HEK293 (cell line): ENCODE data around the gene TLR8.

Source experiments
- CTCF ChIA-PET: fragments of 350-600 bp; formaldehyde crosslinking; extraction: SDS; loops from one replicate; lab custom pipeline; 2021; ENCODE audit warnings: antibody characterized with exemption; lab: Yijun Ruan, JAX
- POLR2A ChIA-PET: fragments of 300-600 bp; formaldehyde crosslinking; extraction: SDS; loops from one replicate; lab custom pipeline; 2020; ENCODE audit warnings: antibody characterized with exemption, inconsistent platforms; lab: Yijun Ruan, JAX
- H3K27ac ChIP-seq: fragments of 200-500 bp; sonication (Bioruptor generic); 2 replicates; pipeline ENCODE4 v1.5.1; 2014; ENCODE audit warnings: low read depth, low read length, control low read depth, inconsistent platforms; ENCODE audit errors: extremely low read depth
- H3K36me3 ChIP-seq, 2 experiments: fragments of 200-500 bp in 1 of 2; sonication (Bioruptor generic) in 1 of 2; 1 replicate in 1 of 2; 2 replicates in 1 of 2; pipeline ENCODE4 v1.5.1; 2014 to 2017; ENCODE audit warnings: inconsistent platforms in 2 of 2, low read length in 2 of 2; ENCODE audit not compliant: control insufficient read depth in 2 of 2, insufficient read depth in 1 of 2
- H3K4me1 ChIP-seq: fragments of 200-500 bp; sonication (Bioruptor generic); 2 replicates; pipeline ENCODE4 v1.5.1; 2014; ENCODE audit warnings: mild to moderate bottlenecking, low read length, inconsistent platforms; ENCODE audit not compliant: control insufficient read depth, insufficient read depth
- H3K4me3 ChIP-seq: 2 replicates; pipeline ENCODE4 v1.5.1; 2011; ENCODE audit warnings: low read depth, mild to moderate bottlenecking, control low read depth, low read length, moderate library complexity
- H3K9me3 ChIP-seq: fragments of 200-500 bp; sonication (Bioruptor generic); 2 replicates; pipeline ENCODE4 v1.5.1; 2014; ENCODE audit warnings: low read depth, low read length, inconsistent platforms; ENCODE audit not compliant: control insufficient read depth, insufficient read depth
- GLIS1 ChIP-seq: fragments of 450-650 bp; formaldehyde crosslinking; IDR thresholded peaks from 2 replicates; pipeline ENCODE4 v1.5.1; 2016; ENCODE audit warnings: missing biosample characterization, missing genetic modification characterization
- KLF10 ChIP-seq: fragments of 450-650 bp; IDR thresholded peaks from 2 replicates; pipeline ENCODE4 v1.5.1; 2018; ENCODE audit warnings: missing biosample characterization, mild to moderate bottlenecking, missing genetic modification characterization
- KLF7 ChIP-seq: fragments of 450-650 bp; formaldehyde crosslinking; IDR thresholded peaks from 2 replicates; pipeline ENCODE4 v1.5.1; 2016; ENCODE audit warnings: missing biosample characterization, missing genetic modification characterization, borderline replicate concordance
- OVOL3 ChIP-seq: fragments of 450-650 bp; formaldehyde crosslinking; IDR thresholded peaks from 2 replicates; pipeline ENCODE4 v1.5.1; 2016; ENCODE audit warnings: missing biosample characterization, missing genetic modification characterization
- REPIN1 ChIP-seq: fragments of 450-650 bp; formaldehyde crosslinking; IDR thresholded peaks from 2 replicates; pipeline ENCODE4 v1.5.1; 2017; ENCODE audit warnings: missing biosample characterization, missing genetic modification characterization, low read depth
- SCRT1 ChIP-seq: fragments of 450-650 bp; formaldehyde crosslinking; IDR thresholded peaks from 2 replicates; pipeline ENCODE4 v1.5.1; 2016; ENCODE audit warnings: missing biosample characterization, missing genetic modification characterization, borderline replicate concordance
- WT1 ChIP-seq: fragments of 450-650 bp; formaldehyde crosslinking; IDR thresholded peaks from 2 replicates; pipeline ENCODE4 v1.5.1; 2016; ENCODE audit warnings: missing biosample characterization, missing genetic modification characterization
- ZBTB7A ChIP-seq: fragments of 450-650 bp; formaldehyde crosslinking; IDR thresholded peaks from 2 replicates; pipeline ENCODE4 v1.5.1; 2016; ENCODE audit warnings: low read depth, missing biosample characterization, missing genetic modification characterization
- ZBTB8A ChIP-seq: fragments of 450-650 bp; formaldehyde crosslinking; IDR thresholded peaks from 2 replicates; pipeline ENCODE4 v1.5.1; 2016; ENCODE audit warnings: missing biosample characterization, missing genetic modification characterization
- ZNF112 ChIP-seq: fragments of 450-650 bp; formaldehyde crosslinking; IDR thresholded peaks from 2 replicates; pipeline ENCODE4 v1.5.0; 2017; ENCODE audit warnings: missing biosample characterization, missing genetic modification characterization
- ZNF202 ChIP-seq: fragments of 450-650 bp; formaldehyde crosslinking; IDR thresholded peaks from 2 replicates; pipeline ENCODE4 v1.5.1; 2016; ENCODE audit warnings: missing biosample characterization, missing genetic modification characterization, borderline replicate concordance
- ZNF324 ChIP-seq: fragments of 450-650 bp; formaldehyde crosslinking; IDR thresholded peaks from 2 replicates; pipeline ENCODE4 v1.5.1; 2016; ENCODE audit warnings: missing biosample characterization, missing genetic modification characterization
- ZNF391 ChIP-seq: fragments of 450-650 bp; formaldehyde crosslinking; IDR thresholded peaks from 2 replicates; pipeline ENCODE4 v1.5.1; 2016; ENCODE audit warnings: low read depth, missing biosample characterization, missing genetic modification characterization, borderline replicate concordance
- ZNF416 ChIP-seq: fragments of 450-650 bp; formaldehyde crosslinking; IDR thresholded peaks from 2 replicates; pipeline ENCODE4 v1.5.1; 2016; ENCODE audit warnings: missing biosample characterization, missing genetic modification characterization
- ZNF510 ChIP-seq: fragments of 450-650 bp; formaldehyde crosslinking; IDR thresholded peaks from 2 replicates; pipeline ENCODE4 v1.5.1; 2018; ENCODE audit warnings: mild to moderate bottlenecking, missing genetic modification characterization, missing biosample characterization; ENCODE audit not compliant: insufficient replicate concordance
- ZNF514 ChIP-seq: fragments of 450-650 bp; formaldehyde crosslinking; IDR thresholded peaks from 2 replicates; pipeline ENCODE4 v1.5.1; 2016; ENCODE audit warnings: missing biosample characterization, missing genetic modification characterization
- ZNF548 ChIP-seq: fragments of 450-650 bp; formaldehyde crosslinking; IDR thresholded peaks from 2 replicates; pipeline ENCODE4 v1.5.1; 2016; ENCODE audit warnings: missing biosample characterization, missing genetic modification characterization
- ZNF555 ChIP-seq: fragments of 450-650 bp; formaldehyde crosslinking; conservative IDR thresholded peaks from 2 replicates; pipeline ENCODE4 v1.5.1; 2017; ENCODE audit warnings: missing biosample characterization, mild to moderate bottlenecking, missing genetic modification characterization, inconsistent platforms
- ZNF596 ChIP-seq: fragments of 450-650 bp; IDR thresholded peaks from 2 replicates; pipeline ENCODE4 v1.5.0; 2018; ENCODE audit warnings: missing biosample characterization, mild to moderate bottlenecking, missing genetic modification characterization, moderate library complexity
- ZNF654 ChIP-seq: fragments of 450-650 bp; formaldehyde crosslinking; IDR thresholded peaks from 2 replicates; pipeline ENCODE4 v1.5.1; 2016; ENCODE audit warnings: low read depth, missing biosample characterization, missing genetic modification characterization
- ZNF768 ChIP-seq: fragments of 450-650 bp; formaldehyde crosslinking; IDR thresholded peaks from 2 replicates; pipeline ENCODE4 v1.5.1; 2018; ENCODE audit warnings: missing biosample characterization, mild to moderate bottlenecking, missing genetic modification characterization
- ZSCAN30 ChIP-seq: fragments of 450-650 bp; IDR thresholded peaks from 2 replicates; pipeline ENCODE4 v1.5.1; 2018; ENCODE audit warnings: missing biosample characterization, mild to moderate bottlenecking, missing genetic modification characterization, moderate library complexity
- TF ChIP-seq, protein P1 (sequence below): fragments of 450-650 bp; formaldehyde crosslinking; IDR thresholded peaks from 2 replicates; pipeline ENCODE4 v1.5.1; 2016; ENCODE audit warnings: missing biosample characterization, missing genetic modification characterization
- TF ChIP-seq, protein P2 (sequence below): fragments of 450-650 bp; formaldehyde crosslinking; IDR thresholded peaks from 2 replicates; pipeline ENCODE4 v1.5.1; 2016; ENCODE audit warnings: missing biosample characterization, missing genetic modification characterization
- TF ChIP-seq, protein P3 (sequence below): fragments of 450-650 bp; formaldehyde crosslinking; IDR thresholded peaks from 2 replicates; pipeline ENCODE4 v1.5.1; 2016; ENCODE audit warnings: missing biosample characterization, missing genetic modification characterization, borderline replicate concordance

The TLR8 gene

DNA sequence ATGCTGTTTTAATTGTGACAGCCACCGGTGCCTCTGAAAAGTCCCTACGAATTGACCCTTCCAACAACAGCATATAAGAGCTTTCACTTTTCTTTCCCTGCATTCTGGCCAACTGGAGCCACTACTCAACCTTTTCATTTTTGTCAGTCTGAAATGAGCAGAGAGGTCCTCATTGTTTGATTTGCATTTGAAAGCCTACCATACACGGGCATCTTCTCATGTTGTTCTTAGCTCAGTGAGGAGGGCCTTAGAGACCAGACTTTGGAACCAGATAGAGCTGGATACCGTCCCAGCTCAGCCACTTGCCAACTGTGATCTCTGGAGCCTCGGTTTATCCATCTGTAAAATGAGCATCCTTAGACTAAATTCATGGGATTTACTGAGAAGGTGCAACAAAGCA lies 51.6 kb downstream of the TLR8 start:
- Histone ChIP-seq H3K36me3 (no peaks in the 10 kb centered on the region), H3K4me3 (no peak overlapping the region), H3K9me3 (no peaks in the 10 kb centered on the region)
- CTCF ChIA-PET: interaction anchor here (0.6 to 7.2 kb wide), 6 partner anchors 11 to 530 kb away, joined by 3 to 41 read pairs (median 5); no protein-coding TSS in a partner anchor
- TF ChIP-seq KLF10 (tag by site-specific recombination) (no peak), ZNF416 (tag by site-specific recombination) (no peak), ZNF391 (tag by site-specific recombination) (no peak), ZSCAN30 (tag by site-specific recombination) (no peak), ZNF514 (no peak), ZNF202 (tag by site-specific recombination) (no peak), ZNF548 (no peak), GLIS1 (tag by site-specific recombination) (no peak), ZNF768 (no peak), OVOL3 (tag by site-specific recombination) (no peak), SCRT1 (tag by site-specific recombination) (no peak)
- TF ChIP-seq, protein P1, sequence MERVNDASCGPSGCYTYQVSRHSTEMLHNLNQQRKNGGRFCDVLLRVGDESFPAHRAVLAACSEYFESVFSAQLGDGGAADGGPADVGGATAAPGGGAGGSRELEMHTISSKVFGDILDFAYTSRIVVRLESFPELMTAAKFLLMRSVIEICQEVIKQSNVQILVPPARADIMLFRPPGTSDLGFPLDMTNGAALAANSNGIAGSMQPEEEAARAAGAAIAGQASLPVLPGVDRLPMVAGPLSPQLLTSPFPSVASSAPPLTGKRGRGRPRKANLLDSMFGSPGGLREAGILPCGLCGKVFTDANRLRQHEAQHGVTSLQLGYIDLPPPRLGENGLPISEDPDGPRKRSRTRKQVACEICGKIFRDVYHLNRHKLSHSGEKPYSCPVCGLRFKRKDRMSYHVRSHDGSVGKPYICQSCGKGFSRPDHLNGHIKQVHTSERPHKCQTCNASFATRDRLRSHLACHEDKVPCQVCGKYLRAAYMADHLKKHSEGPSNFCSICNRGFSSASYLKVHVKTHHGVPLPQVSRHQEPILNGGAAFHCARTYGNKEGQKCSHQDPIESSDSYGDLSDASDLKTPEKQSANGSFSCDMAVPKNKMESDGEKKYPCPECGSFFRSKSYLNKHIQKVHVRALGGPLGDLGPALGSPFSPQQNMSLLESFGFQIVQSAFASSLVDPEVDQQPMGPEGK (tag by site-specific recombination): no peak
- TF ChIP-seq, protein P2, sequence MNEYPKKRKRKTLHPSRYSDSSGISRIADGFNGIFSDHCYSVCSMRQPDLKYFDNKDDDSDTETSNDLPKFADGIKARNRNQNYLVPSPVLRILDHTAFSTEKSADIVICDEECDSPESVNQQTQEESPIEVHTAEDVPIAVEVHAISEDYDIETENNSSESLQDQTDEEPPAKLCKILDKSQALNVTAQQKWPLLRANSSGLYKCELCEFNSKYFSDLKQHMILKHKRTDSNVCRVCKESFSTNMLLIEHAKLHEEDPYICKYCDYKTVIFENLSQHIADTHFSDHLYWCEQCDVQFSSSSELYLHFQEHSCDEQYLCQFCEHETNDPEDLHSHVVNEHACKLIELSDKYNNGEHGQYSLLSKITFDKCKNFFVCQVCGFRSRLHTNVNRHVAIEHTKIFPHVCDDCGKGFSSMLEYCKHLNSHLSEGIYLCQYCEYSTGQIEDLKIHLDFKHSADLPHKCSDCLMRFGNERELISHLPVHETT (tag by site-specific recombination): no peak
- TF ChIP-seq, all 188 proteins: peak for 0
- POLR2A ChIA-PET: no interaction called here
- peaks cover 12% of the 10 kb centered on the region for H3K4me1 ChIP-seq
- H3K27ac ChIP-seq: no peak overlapping the region

DNA sequence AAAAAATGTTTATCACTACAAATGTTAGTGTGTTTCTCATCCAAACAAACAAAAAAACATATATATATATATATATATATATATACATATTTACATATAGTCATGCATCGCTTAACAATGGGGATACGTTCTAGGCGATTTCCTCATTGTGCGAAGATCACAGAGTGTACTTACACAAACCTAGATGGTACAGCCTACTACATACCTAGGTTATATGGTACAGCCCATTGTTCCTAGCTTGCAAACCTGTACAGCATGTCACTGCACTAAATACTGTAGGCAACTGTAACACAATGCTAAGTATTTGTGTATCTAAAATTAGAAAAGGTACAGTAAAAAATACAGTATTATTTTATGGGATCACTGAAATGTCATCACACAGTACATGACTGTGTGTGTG lies 52.0 kb downstream of the TLR8 start:
- no peak overlapping the region for H3K4me3 ChIP-seq
- peaks cover 12% of the 10 kb centered on the region for H3K4me1 ChIP-seq
- H3K36me3 ChIP-seq: no peaks in the 10 kb centered on the region
- H3K9me3 ChIP-seq: no peaks in the 10 kb centered on the region
- ChIA-PET CTCF (interaction anchor here (0.6 to 7.2 kb wide), 5 partner anchors 10 to 688 kb away, joined by 3 to 41 read pairs (median 3); no protein-coding TSS in a partner anchor), POLR2A (no interaction called here)
- no peak overlapping the region for H3K27ac ChIP-seq
- TF ChIP-seq KLF7 (tag by site-specific recombination): no peak
- TF ChIP-seq REPIN1 (tag by site-specific recombination): no peak
- TF ChIP-seq ZNF324: no peak
- no peak for TF ChIP-seq ZNF416 (tag by site-specific recombination)
- no peak for TF ChIP-seq ZBTB8A (tag by site-specific recombination)
- TF ChIP-seq, protein P3, sequence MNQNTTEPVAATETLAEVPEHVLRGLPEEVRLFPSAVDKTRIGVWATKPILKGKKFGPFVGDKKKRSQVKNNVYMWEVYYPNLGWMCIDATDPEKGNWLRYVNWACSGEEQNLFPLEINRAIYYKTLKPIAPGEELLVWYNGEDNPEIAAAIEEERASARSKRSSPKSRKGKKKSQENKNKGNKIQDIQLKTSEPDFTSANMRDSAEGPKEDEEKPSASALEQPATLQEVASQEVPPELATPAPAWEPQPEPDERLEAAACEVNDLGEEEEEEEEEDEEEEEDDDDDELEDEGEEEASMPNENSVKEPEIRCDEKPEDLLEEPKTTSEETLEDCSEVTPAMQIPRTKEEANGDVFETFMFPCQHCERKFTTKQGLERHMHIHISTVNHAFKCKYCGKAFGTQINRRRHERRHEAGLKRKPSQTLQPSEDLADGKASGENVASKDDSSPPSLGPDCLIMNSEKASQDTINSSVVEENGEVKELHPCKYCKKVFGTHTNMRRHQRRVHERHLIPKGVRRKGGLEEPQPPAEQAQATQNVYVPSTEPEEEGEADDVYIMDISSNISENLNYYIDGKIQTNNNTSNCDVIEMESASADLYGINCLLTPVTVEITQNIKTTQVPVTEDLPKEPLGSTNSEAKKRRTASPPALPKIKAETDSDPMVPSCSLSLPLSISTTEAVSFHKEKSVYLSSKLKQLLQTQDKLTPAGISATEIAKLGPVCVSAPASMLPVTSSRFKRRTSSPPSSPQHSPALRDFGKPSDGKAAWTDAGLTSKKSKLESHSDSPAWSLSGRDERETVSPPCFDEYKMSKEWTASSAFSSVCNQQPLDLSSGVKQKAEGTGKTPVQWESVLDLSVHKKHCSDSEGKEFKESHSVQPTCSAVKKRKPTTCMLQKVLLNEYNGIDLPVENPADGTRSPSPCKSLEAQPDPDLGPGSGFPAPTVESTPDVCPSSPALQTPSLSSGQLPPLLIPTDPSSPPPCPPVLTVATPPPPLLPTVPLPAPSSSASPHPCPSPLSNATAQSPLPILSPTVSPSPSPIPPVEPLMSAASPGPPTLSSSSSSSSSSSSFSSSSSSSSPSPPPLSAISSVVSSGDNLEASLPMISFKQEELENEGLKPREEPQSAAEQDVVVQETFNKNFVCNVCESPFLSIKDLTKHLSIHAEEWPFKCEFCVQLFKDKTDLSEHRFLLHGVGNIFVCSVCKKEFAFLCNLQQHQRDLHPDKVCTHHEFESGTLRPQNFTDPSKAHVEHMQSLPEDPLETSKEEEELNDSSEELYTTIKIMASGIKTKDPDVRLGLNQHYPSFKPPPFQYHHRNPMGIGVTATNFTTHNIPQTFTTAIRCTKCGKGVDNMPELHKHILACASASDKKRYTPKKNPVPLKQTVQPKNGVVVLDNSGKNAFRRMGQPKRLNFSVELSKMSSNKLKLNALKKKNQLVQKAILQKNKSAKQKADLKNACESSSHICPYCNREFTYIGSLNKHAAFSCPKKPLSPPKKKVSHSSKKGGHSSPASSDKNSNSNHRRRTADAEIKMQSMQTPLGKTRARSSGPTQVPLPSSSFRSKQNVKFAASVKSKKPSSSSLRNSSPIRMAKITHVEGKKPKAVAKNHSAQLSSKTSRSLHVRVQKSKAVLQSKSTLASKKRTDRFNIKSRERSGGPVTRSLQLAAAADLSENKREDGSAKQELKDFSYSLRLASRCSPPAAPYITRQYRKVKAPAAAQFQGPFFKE (tag by site-specific recombination): no peak
- no peak for TF ChIP-seq ZNF654
- TF ChIP-seq ZNF112 (tag by site-specific recombination): no peak
- no peak for TF ChIP-seq WT1 (tag by site-specific recombination)
- no peak for TF ChIP-seq ZNF555 (tag by site-specific recombination)
- no peak for TF ChIP-seq ZBTB7A
- TF ChIP-seq ZNF596 (tag by site-specific recombination): no peak
- no peak for TF ChIP-seq ZNF510
- TF ChIP-seq, protein P1 (tag by site-specific recombination): no peak
